HepG2 (cell line): ENCODE data around the gene EMC9. TPM values are rescaled to one million over a fixed set of nuclear protein-coding genes. Genes with fewer than 3 reads are reported as not detected.

Experiments
- BCLAF1 ChIP-seq: fragments of 450-650 bp; IDR thresholded peaks from 2 replicates; pipeline ENCODE4 v1.6.1; 2017; ENCODE audit warnings: mild to moderate bottlenecking
- BHLHE40 ChIP-seq: IDR thresholded peaks from 2 replicates; pipeline ENCODE4 v1.6.1; 2011; ENCODE audit warnings: low read length, improper control_type of control experiment
- FOXM1 ChIP-seq: sonication (generic); formaldehyde crosslinking; IDR thresholded peaks from 2 replicates; pipeline ENCODE4 v1.5.0; 2020; ENCODE audit warnings: missing genetic modification reagents
- HDAC1 ChIP-seq: sonication (generic); formaldehyde crosslinking; IDR thresholded peaks from 2 replicates; pipeline ENCODE4 v1.5.1; 2020; ENCODE audit warnings: mild to moderate bottlenecking, missing genetic modification reagents
- JUN ChIP-seq: sonication (generic); formaldehyde crosslinking; IDR thresholded peaks from 2 replicates; pipeline ENCODE4 v1.4.0; 2020; ENCODE audit warnings: mild to moderate bottlenecking, missing genetic modification reagents
- NFKB2 ChIP-seq: sonication (generic); formaldehyde crosslinking; IDR thresholded peaks from 2 replicates; pipeline ENCODE4 v1.4.0; 2020; ENCODE audit warnings: missing genetic modification reagents, borderline replicate concordance
- PCBP2 ChIP-seq: fragments of 200-400 bp; formaldehyde crosslinking; optimal IDR thresholded peaks from 2 replicates; pipeline ENCODE3; 2018; ENCODE audit warnings: low read length, low read depth; ENCODE audit not compliant: poor library complexity, severe bottlenecking
- PHF20 ChIP-seq: sonication (generic); formaldehyde crosslinking; IDR thresholded peaks from 2 replicates; pipeline ENCODE4 v1.5.0; 2020; ENCODE audit warnings: mild to moderate bottlenecking, missing genetic modification reagents
- SAP130 ChIP-seq: IDR thresholded peaks from 2 replicates; pipeline ENCODE4 v1.6.1; 2016; ENCODE audit warnings: low read depth
- STAT5B ChIP-seq: sonication (generic); formaldehyde crosslinking; IDR thresholded peaks from 2 replicates; pipeline ENCODE4 v1.4.0; 2020; ENCODE audit warnings: missing genetic modification reagents
- TEAD2 ChIP-seq: sonication (generic); formaldehyde crosslinking; IDR thresholded peaks from 2 replicates; pipeline ENCODE4 v1.9.0; 2021; ENCODE audit warnings: missing genetic modification reagents
- ZNF142 ChIP-seq: sonication (generic); formaldehyde crosslinking; IDR thresholded peaks from 2 replicates; pipeline ENCODE4 v1.4.0; 2020; ENCODE audit warnings: missing genetic modification reagents
- ZNF280B ChIP-seq: sonication (generic); formaldehyde crosslinking; IDR thresholded peaks from 2 replicates; pipeline ENCODE4 v1.5.0; 2020; ENCODE audit warnings: missing genetic modification reagents, mild to moderate bottlenecking, borderline replicate concordance
- ZNF335 ChIP-seq: sonication (generic); formaldehyde crosslinking; IDR thresholded peaks from 2 replicates; pipeline ENCODE4 v1.4.0; 2020; ENCODE audit warnings: missing genetic modification reagents
- ZNF33A ChIP-seq: sonication (generic); formaldehyde crosslinking; IDR thresholded peaks from 2 replicates; pipeline ENCODE4 v1.5.1; 2020; ENCODE audit warnings: missing genetic modification reagents, mild to moderate bottlenecking, moderate library complexity, borderline replicate concordance
- ZNF354B ChIP-seq: sonication (generic); formaldehyde crosslinking; IDR thresholded peaks from 2 replicates; pipeline ENCODE4 v1.8.0; 2022; ENCODE audit warnings: mild to moderate bottlenecking, missing genetic modification reagents
- ZNF567 ChIP-seq: sonication (generic); formaldehyde crosslinking; IDR thresholded peaks from 2 replicates; pipeline ENCODE4 v1.8.1; 2023; ENCODE audit warnings: mild to moderate bottlenecking, missing genetic modification reagents, borderline replicate concordance
- ZNF644 ChIP-seq: IDR thresholded peaks from 2 replicates; pipeline ENCODE4 v1.6.1; 2016; ENCODE audit warnings: low read depth
- ZNF7 ChIP-seq: IDR thresholded peaks from 2 replicates; pipeline ENCODE4 v1.6.1; 2016; ENCODE audit warnings: missing biosample characterization, missing genetic modification reagents
- ZNF709 ChIP-seq: sonication (generic); formaldehyde crosslinking; IDR thresholded peaks from 2 replicates; pipeline ENCODE4 v1.5.0; 2020; ENCODE audit warnings: mild to moderate bottlenecking, missing genetic modification reagents
- ZNF790 ChIP-seq: sonication (generic); formaldehyde crosslinking; IDR thresholded peaks from 2 replicates; pipeline ENCODE4 v1.8.0; 2022; ENCODE audit warnings: missing genetic modification reagents, mild to moderate bottlenecking, borderline replicate concordance
- polyA plus RNA-seq, 8 experiments: library from polyadenylated mRNA; depleted of rRNA in 3 of 8; stranded (reverse) in 7 of 8; unstranded in 1 of 8; fragments of >200 nt; fragmentation: Illumina TruSeq in 4 of 8; extraction: Trizol in 4 of 8; gene quantifications; 2 replicates each; pipeline versions ENCODE4 v1.2.1 to v1.2.3, GENCODE V29; 2011 to 2016; ENCODE audit warnings: low read depth in 4 of 8, missing spikeins in 1 of 8, mixed read lengths in 1 of 8; ENCODE audit not compliant: insufficient read depth in 1 of 8
- total RNA-seq, 5 experiments: library from RNA; depleted of rRNA; stranded (reverse); fragments of >200 nt; fragmentation: Illumina TruSeq; extraction: Trizol; gene quantifications; 2 replicates each; pipeline ENCODE4 v1.2.3, GENCODE V29; 2016; ENCODE audit warnings: low read depth in 1 of 5

EMC9 gene
- total and polyA plus RNA-seq, 2 of the 13 experiments (the other 11 are each of a cell fraction or from before 2014, with no cell fraction given): 60.5 to 78.7 TPM

DNA sequence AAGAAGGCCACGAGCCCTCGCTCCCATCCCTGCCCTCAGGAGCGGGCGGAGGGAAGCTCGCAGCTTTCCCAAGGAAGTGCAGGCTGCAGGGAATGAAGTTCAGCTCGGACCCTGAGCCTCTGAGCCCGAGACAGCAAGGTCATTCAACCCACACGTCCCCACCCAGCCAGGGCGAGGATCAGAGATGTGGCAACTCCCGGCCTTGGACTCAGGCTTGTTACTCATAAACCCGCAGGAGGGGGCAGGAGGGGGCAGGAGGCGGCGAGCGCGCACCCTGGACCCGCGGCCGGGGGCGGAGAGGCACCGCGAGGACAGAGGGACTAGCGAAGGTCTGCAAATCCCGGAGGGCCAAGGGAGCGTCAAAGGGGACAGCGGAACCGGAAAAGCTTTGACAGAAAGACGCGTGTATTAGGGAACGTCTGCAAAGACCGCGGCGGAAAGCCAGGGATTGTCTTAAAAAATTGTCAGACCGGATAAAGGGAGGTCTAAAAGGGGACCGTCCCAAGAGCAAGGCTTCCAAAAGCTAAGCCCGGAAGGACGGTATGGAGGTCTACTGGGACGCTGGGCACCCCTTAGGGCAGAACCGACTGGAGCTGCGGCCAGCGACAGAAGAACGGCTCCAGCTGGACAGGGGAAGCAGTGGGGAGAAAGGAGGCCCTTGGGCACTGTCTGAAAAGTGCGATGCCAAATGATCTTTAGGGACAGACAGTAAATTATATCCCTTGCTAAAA lies 27.4 kb downstream of the EMC9 start (continued):
- TF ChIP-seq ZNF33A (CRISPR knock-in tag) (no peak), ZNF644 (CRISPR knock-in tag) (peak; percentile 94), FOXM1 (CRISPR knock-in tag) (peak; percentile 65; the same call in 1 of the 2 replicates), NFKB2 (peak; percentile 97), ZNF7 (CRISPR knock-in tag) (peak; percentile 48), ZNF280B (CRISPR knock-in tag) (peak; percentile 72; the same call in 1 of the 2 replicates), TEAD2 (CRISPR knock-in tag) (no peak), ZNF335 (CRISPR knock-in tag) (peak; percentile 94), BHLHE40 (peak; percentile 59; the same call in 1 of the 2 replicates), ZNF790 (CRISPR knock-in tag) (peak; percentile 86), ZNF142 (peak; percentile 45; the same call in 1 of the 2 replicates), BCLAF1 (no peak), JUN (CRISPR knock-in tag) (peak; percentile 96), PCBP2 (peak; percentile 80), STAT5B (peak; percentile 60; the same call in 1 of the 2 replicates), ZNF567 (CRISPR knock-in tag) (peak; percentile 88; the same call in 1 of the 2 replicates), HDAC1 (CRISPR knock-in tag) (no peak), ZNF709 (peak; percentile 92), ZNF354B (CRISPR knock-in tag) (peak; percentile 88; the same call in 1 of the 2 replicates), SAP130 (CRISPR knock-in tag) (peak; percentile 99), PHF20 (no peak)
